Measurements from ENCODE around the gene RAB35. TPM values are rescaled to one million over a fixed set of nuclear protein-coding genes. Genes with fewer than 3 reads are reported as not detected.

RAB35 gene
- polyA plus RNA-seq, 1 of the 3 experiments (the other 2 are of a cell fraction), result 41.8 TPM

- Histone ChIP-seq H3K27ac (ENCODE audit: low read depth in 2 of 2, low read length in 1 of 2) (no peak overlapping the region), H3K79me2 (ENCODE audit: insufficient read depth) (no peaks in the 10 kb centered on the region), H3F3A (replicated peaks; ENCODE audit: insufficient read depth) (peaks cover 2% of the 10 kb centered on the region), H3K4me1 (ENCODE audit: control insufficient read depth in 1 of 2, insufficient read depth in 2 of 2, low read depth in 1 of 2, low read length in 1 of 2) (no peaks in the 10 kb centered on the region), H3K4me3 (ENCODE audit: low read depth in 2 of 2, low read length in 1 of 2) (no peak overlapping the region), H4K20me1 (ENCODE audit: insufficient read depth) (no peaks in the 10 kb centered on the region), H3K9ac (no peak overlapping the region), H2AFZ (ENCODE audit: low read depth) (no peak overlapping the region), H3K4me2 (no peak overlapping the region), H3K27me3 (ENCODE audit: insufficient read depth) (no peaks in the 10 kb centered on the region), H3K36me3 (replicated peaks in 1 of 2; ENCODE audit: control insufficient read depth in 1 of 2, insufficient read depth in 2 of 2, low read length in 1 of 2) (peaks cover 64 to 83% of the 10 kb centered on the region in 2 experiments), H3K9me2 (no peaks in the 10 kb centered on the region), H3K9me3 (no peaks in the 10 kb centered on the region)
- ChIA-PET CTCF (interaction anchor here (1.2 kb wide), 1 partner anchor 69 kb away, joined by 3 read pairs; the partner anchor contains the start of gene RPLP0), POLR2A (no interaction called here)
- no peak for TF ChIP-seq CHD2 (IDR thresholded peaks at IDR 0.05; ENCODE audit: low read length, partially characterized antibody)
- TF ChIP-seq FOSL2 (IDR thresholded peaks at IDR 0.05; ENCODE audit: borderline replicate concordance, low read depth), result no peak
- TF ChIP-seq GATA2 (CRISPR knock-in tag; IDR thresholded peaks at IDR 0.05), result no peak
- no peak for TF ChIP-seq GABPA (IDR thresholded peaks at IDR 0.05; ENCODE audit: low read depth)
- no peak for TF ChIP-seq ZBTB33 (IDR thresholded peaks at IDR 0.05; ENCODE audit: borderline replicate concordance, low read depth)
- no peak for TF ChIP-seq TAF1 (IDR thresholded peaks at IDR 0.05; ENCODE audit: borderline replicate concordance, low read depth, low read length)
- no peak for TF ChIP-seq USF1 (IDR thresholded peaks at IDR 0.05; ENCODE audit: borderline replicate concordance, low read depth)
- TF ChIP-seq POLR2AphosphoS5 (IDR thresholded peaks at IDR 0.05; ENCODE audit: low read depth, low read length), result no peak
- TF ChIP-seq PBX3 (IDR thresholded peaks at IDR 0.05), result no peak
- no peak for TF ChIP-seq FOXJ3 (CRISPR knock-in tag; IDR thresholded peaks at IDR 0.05)
- 93% methylated on average over 9 of the region's 9 CpGs for WGBS (ENCODE audit: low lambda C conversion rate)
- no peak for DNase-seq
Observed at GRCh38 chr12:120132054-120132836, 15.7 kb upstream of the RAB35 start.

GRCh38 chr12:120131116-120131515, 14.6 kb upstream of the RAB35 start:
- DNase-seq, result no peak
- Histone ChIP-seq H3K4me1 (ENCODE audit: control insufficient read depth in 1 of 2, insufficient read depth in 2 of 2, low read depth in 1 of 2, low read length in 1 of 2) (no peaks in the 10 kb centered on the region), H2AFZ (ENCODE audit: low read depth) (no peak overlapping the region), H4K20me1 (ENCODE audit: insufficient read depth) (no peaks in the 10 kb centered on the region), H3K36me3 (replicated peaks in 1 of 2; ENCODE audit: control insufficient read depth in 1 of 2, insufficient read depth in 2 of 2, low read length in 1 of 2) (peaks cover 65 to 83% of the 10 kb centered on the region in 2 experiments), H3K27ac (ENCODE audit: low read depth in 2 of 2, low read length in 1 of 2) (no peak overlapping the region), H3K79me2 (ENCODE audit: insufficient read depth) (no peaks in the 10 kb centered on the region), H3F3A (replicated peaks; ENCODE audit: insufficient read depth) (peaks cover 10% of the 10 kb centered on the region), H3K9me3 (no peaks in the 10 kb centered on the region), H3K9ac (no peak overlapping the region), H3K9me2 (no peaks in the 10 kb centered on the region), H3K4me3 (ENCODE audit: low read depth in 2 of 2, low read length in 1 of 2) (no peak overlapping the region), H3K4me2 (no peak overlapping the region), H3K27me3 (ENCODE audit: insufficient read depth) (no peaks in the 10 kb centered on the region)
- ChIA-PET CTCF (interaction anchor here (1.2 kb wide), 1 partner anchor 70 kb away, joined by 3 read pairs; the partner anchor contains the start of gene RPLP0), POLR2A (no interaction called here)
- 96% methylated on average over 10 of the region's 15 CpGs for WGBS (ENCODE audit: low lambda C conversion rate)
- no peak for TF ChIP-seq YY1 (IDR thresholded peaks at IDR 0.05; ENCODE audit: low read depth)
- TF ChIP-seq MAX (IDR thresholded peaks at IDR 0.05; ENCODE audit: low read depth), result no peak
- TF ChIP-seq MXI1 (IDR thresholded peaks at IDR 0.05; ENCODE audit: low read depth, low read length), result no peak
- TF ChIP-seq RAD21 (IDR thresholded peaks at IDR 0.05; ENCODE audit: low read length), result no peak
- no peak for TF ChIP-seq GATA2 (CRISPR knock-in tag; IDR thresholded peaks at IDR 0.05)
- TF ChIP-seq IRF3 (IDR thresholded peaks at IDR 0.05; ENCODE audit: low read depth, low read length), result no peak
- TF ChIP-seq NFIC (IDR thresholded peaks at IDR 0.05; ENCODE audit: borderline replicate concordance), result no peak
- TF ChIP-seq JUND (IDR thresholded peaks at IDR 0.05), result no peak
- no peak for TF ChIP-seq TCF12 (IDR thresholded peaks at IDR 0.05)
- TF ChIP-seq ZBTB33 (IDR thresholded peaks at IDR 0.05; ENCODE audit: borderline replicate concordance, low read depth), result no peak
- TF ChIP-seq CHD2 (IDR thresholded peaks at IDR 0.05; ENCODE audit: low read length, partially characterized antibody), result no peak

All from SK-N-SH (cell line).